ENCODE data around the gene RENBP.

The RENBP gene

GRCh38 chrX:153970357-153971123 lies 26.1 kb upstream of the RENBP start:
- peak; percentile 70 for DNase-seq

- DNase-seq: peak; percentile 57
These were observed 25.5 kb upstream of the RENBP start for GRCh38 chrX:153969904-153970356.

- DNase-seq: no peak
These were observed 24.9 kb upstream of the RENBP start for GRCh38 chrX:153969125-153969903.

GRCh38 chrX:153968754-153969124 lies 24.3 kb upstream of the RENBP start:
- DNase-seq: peak; percentile 60

- no peak for DNase-seq
These were observed 23.8 kb upstream of the RENBP start for GRCh38 chrX:153968255-153968654.

- no peak for DNase-seq
These were observed 23.2 kb upstream of the RENBP start for GRCh38 chrX:153967536-153968224.

- no peak for DNase-seq
These were observed 22.5 kb upstream of the RENBP start for GRCh38 chrX:153966841-153967535.

- no peak for DNase-seq
These were observed 21.8 kb upstream of the RENBP start for GRCh38 chrX:153966283-153966688.

- no peak for DNase-seq
These were observed 21.0 kb upstream of the RENBP start for GRCh38 chrX:153965406-153965805.

GRCh38 chrX:153964105-153964504 lies 19.7 kb upstream of the RENBP start:
- DNase-seq: no peak

GRCh38 chrX:153963546-153963945 lies 19.1 kb upstream of the RENBP start:
- DNase-seq: no peak

GRCh38 chrX:153961292-153961691 lies 16.8 kb upstream of the RENBP start:
- no peak for DNase-seq

GRCh38 chrX:153960786-153961185 lies 16.3 kb upstream of the RENBP start:
- DNase-seq: no peak

- DNase-seq: no peak
These were observed 15.6 kb upstream of the RENBP start for GRCh38 chrX:153960077-153960476.

GRCh38 chrX:153959649-153960048 lies 15.2 kb upstream of the RENBP start:
- DNase-seq: no peak

GRCh38 chrX:153958605-153959004 lies 14.2 kb upstream of the RENBP start:
- no peak for DNase-seq

- no peak for DNase-seq
These were observed 12.8 kb upstream of the RENBP start for GRCh38 chrX:153957224-153957623.

GRCh38 chrX:153956044-153956907 lies 11.8 kb upstream of the RENBP start:
- no peak for DNase-seq

GRCh38 chrX:153955228-153955732 lies 10.8 kb upstream of the RENBP start:
- DNase-seq: no peak

GRCh38 chrX:153954558-153955227 lies 10.2 kb upstream of the RENBP start:
- no peak for DNase-seq

GRCh38 chrX:153953892-153954557 lies 9.6 kb upstream of the RENBP start:
- DNase-seq: no peak
